ELF-1 (cell line): ENCODE results near the gene CIAO2B.
"Not testable (repeated sequence)": the region's sequence is repeated elsewhere in the genome, so short reads cannot be mapped to it uniquely, and the experiment has no call there.

Experiments used
- DNase-seq: peaks from one replicate; pipeline ENCODE4 v3.0.0-alpha.2; 2016; ENCODE audit warnings: low read depth, low spot score

The CIAO2B gene

GRCh38 chr16:66904846-66905632, 29.2 kb downstream of the CIAO2B start:
- no peak for DNase-seq

DNA sequence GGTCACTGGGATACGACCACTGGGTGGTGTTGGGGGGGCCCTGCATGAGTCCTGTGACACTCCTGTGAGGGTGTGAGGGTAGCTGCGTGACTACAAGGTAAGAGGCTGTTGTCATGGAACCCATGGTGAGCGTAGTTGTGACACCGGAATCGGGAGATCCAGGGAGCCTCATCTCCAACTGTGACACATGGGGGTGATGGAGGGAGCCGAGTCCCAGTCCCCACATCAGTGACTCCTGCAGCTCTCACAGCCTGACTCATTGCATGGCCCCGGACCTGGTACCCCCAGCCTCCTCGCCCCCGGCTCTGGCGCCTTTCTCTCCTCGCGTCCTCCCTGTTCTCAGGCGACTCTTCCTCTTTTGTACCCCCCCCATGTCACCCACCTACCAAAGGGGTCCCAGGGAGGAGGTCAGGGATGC, 29.8 kb downstream of the CIAO2B start:
- DNase-seq = no peak

DNA sequence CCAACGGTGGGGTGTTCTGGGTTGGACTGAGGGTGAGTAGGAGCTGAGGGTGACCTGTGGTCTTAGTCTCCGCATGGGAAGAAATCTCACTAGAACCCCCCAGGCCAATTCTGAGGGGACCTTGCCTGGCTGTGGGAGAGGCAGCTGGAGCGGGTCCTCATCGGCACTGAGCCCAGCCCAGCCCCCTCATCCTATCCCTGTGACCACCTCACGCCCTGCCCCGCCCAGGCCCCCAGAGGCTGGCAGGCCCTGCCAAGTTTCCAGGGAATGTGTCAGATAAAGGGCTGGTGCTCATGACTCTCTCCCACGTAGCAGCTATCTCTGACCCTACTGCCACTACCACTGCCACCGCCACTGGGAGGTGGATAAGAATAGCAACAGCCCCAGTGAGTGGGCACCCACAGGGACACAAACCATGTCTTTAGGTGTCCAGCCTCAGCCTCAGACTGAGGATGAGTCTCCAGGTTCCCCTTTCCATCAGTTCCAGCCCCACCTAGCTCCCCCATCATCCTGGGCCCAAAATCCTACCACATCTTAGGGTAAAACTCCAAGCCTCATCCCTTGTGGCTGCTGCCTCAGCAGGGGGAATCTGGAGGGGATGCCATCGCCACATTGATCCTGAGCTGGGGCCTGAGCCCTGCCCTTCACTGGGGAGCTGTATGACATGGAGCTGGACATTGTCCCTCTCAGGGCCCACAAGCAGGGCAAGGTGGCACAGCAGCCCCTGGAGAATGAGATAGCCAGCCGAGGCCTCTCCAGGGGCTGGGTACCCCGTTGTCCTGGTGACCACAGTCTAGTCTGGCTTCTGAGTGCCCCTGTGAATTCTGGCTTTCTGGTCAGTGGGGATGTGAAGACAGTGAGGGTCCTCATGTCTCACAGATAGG, 30.4 kb downstream of the CIAO2B start:
- no peak for DNase-seq

- no peak for DNase-seq
Measured at GRCh38 chr16:66902648-66903543, 31.3 kb downstream of the CIAO2B start.

DNA sequence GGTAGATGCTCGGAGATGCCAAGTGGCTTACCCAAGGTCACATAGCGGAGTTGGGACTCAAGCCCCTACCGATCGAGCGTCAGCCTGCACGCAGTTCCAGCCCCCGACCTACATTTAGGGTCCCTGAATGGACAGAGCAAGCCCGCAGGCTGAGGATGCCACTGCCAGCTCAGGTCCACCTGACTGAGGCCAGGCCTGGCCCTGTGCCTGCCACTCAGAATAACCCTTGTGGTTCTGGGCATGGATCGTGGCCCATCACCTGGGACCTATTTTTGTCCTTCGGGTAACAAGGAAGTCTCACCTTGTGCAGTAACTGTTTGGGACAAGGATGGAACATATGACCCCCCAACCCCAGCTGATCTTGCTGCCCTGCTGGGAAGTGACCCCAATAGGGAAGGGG, 32.6 kb downstream of the CIAO2B start:
- no peak for DNase-seq

- DNase-seq = no peak
Measured at GRCh38 chr16:66900721-66901441, 33.3 kb downstream of the CIAO2B start.

- peak; percentile 51 for DNase-seq
Measured at GRCh38 chr16:66899945-66900710, 34.1 kb downstream of the CIAO2B start.

DNA sequence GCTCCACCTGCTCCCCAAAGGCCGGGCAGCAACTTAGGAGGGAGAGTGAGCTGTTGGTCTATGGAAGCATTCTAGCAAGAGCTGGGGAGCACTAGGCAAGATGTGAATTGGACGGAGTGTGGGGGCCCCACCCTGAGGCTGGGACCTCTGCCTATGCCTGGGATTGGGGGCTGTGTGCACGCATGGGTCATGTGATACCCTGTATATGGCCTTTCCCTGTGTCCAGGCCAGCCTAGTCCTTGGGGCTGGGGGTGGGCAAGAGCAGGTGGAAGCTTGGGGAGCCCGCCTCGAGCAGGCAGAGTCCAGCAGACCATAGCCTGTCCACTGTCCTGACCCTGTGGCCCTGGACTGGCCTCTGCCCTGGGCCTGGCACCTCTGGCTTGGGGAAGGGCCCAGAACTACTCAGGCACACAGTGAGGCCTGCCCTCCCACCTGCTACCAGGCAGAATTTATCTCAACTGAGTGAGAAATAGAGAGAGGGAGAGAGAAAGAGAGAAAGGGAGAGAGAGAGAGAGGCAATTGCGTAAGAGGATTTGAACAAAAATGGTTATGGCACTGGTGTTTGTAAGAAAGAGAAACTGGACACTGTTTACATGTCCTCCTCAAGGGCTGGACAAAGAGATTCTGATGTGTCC, 34.8 kb downstream of the CIAO2B start:
- no peak for DNase-seq

DNA sequence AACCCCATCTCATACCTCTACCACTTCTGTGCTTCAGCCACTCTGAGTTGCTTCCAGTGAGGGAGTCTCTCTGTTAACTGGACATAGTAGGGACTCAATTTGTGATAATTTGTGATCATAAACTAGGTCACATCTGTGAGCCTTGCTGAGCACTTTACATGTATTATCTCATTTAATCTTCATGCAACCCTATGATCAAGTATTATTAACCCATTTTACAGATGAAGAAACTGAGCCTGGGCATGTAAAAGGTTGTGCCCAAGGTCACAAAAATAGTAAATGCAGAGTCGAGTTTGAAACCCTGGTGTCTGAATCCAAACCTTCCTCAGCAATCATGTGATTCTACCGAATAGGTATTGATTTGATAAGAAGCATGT, 35.3 kb downstream of the CIAO2B start:
- no peak for DNase-seq

DNA sequence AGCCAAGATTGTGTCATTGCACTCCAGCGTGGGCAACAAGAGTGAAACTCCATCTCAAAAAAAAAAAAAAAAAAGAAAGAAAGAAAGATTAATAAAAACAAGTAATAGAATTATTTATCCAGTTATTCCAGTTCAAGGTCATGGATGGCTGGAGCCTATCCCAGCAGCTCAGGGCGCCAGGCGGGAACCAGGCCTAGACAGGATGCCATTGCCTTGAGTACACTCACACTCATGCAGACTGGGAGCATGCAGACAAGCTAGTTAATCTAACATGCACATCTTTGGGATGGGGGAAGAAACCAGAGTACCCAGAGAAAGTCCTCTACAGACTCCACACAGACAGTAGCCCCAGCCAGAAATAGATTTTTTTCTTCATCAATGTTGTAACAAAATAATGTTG, 36.0 kb downstream of the CIAO2B start:
- no peak for DNase-seq

DNA sequence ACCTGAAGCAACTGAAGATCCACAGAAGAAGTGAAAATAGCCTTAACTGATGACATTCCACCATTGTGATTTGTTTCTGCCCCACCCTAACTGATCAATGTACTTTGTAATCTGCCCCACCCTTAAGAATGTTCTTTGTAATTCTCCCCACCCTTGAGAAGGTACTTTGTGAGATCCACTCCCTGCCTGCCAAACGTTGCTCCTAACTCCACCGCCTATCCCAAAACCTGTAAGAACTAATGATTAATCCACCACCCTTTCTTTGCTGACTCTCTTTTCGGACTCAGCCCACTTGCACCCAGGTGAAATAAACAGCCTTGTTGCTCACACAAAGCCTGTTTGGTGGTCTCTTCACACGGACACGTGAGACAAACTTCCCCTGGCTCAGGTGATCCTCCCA, 37.5 kb downstream of the CIAO2B start:
- DNase-seq = not testable (repeated sequence)

GRCh38 chr16:66895999-66896398, 38.2 kb downstream of the CIAO2B start:
- no peak for DNase-seq

DNA sequence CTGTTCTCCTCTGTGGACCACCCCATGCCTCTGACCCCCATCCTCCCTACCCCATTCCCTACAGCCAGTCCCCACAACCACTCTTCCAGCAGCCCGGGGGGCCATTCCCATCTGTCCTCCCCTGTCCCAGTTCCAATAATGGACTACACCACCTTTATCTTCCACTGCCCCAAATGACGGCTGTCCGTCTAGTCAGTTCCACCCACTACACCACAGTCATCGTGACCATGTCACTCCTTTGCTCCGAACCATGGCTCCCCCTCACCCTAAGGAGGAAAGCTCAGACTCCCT, 38.6 kb downstream of the CIAO2B start:
- DNase-seq = no peak

DNA sequence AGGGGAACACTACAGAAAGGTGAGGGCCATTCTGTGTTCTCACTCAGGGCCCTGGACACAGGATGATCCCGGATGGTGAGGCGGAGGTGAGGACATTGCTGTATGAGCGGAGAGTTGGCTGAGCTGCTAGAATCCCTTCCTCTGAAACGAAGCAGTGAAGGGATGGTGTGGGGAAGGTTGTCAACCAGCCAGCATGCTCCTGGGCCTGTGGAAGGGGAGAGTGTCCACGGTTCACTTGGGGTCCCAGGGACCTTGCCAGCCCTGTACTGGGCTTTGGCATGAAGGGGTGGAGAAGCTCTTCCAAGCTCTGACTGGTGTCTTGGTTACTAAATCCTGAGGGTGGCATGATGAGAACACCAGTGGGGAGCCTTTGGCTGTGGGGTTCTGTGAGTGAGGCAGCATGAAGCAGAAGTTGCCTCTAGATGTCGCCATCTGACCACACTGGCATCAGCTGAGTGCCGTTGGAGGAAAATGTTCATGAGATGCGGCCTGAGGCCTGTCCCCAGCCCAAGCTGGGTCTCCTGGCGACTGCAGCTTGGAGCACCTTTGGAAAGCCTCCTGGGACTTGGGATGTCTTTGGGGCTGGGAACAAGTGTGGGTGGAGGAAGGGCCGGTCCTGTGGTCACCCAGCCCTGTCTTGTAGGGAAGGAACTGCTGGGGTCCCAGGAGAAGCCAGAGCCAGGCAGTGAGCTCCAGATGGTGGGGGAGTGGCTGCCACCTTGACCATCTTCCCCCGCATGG, 39.1 kb downstream of the CIAO2B start:
- DNase-seq = peak; percentile 78

- DNase-seq = no peak
Measured at GRCh38 chr16:66894055-66894454, 40.1 kb downstream of the CIAO2B start.

- no peak for DNase-seq
Measured at GRCh38 chr16:66891797-66892196, 42.4 kb downstream of the CIAO2B start.

GRCh38 chr16:66891360-66891759, 42.8 kb downstream of the CIAO2B start:
- DNase-seq = no peak

- no peak for DNase-seq
Measured at GRCh38 chr16:66890799-66891198, 43.4 kb downstream of the CIAO2B start.

- no peak for DNase-seq
Measured at GRCh38 chr16:66889622-66890021, 44.6 kb downstream of the CIAO2B start.
